ENCODE results near the gene MBNL2. TPM values are rescaled to one million over a fixed set of nuclear protein-coding genes. Genes with fewer than 3 reads are reported as not detected.
A peak's percentile ranks its signal among the peaks of the same experiment; 100 is the strongest.

Gene MBNL2
- total and polyA plus RNA-seq, 2 experiments from 2014 or later = 0.55 to 3.2 TPM

- Mint-ChIP-seq H3K27ac (no peak overlapping the region), H3K9me3 (no peaks in the 10 kb centered on the region), H3K27me3 (ENCODE audit: insufficient read depth, low read depth, poor library complexity) (peaks cover 2% of the 10 kb centered on the region), H3K36me3 (ENCODE audit: low read depth) (no peaks in the 10 kb centered on the region), H3K4me3 (no peak overlapping the region), H3K4me1 (no peaks in the 10 kb centered on the region)
- H3F3A ChIP-seq (replicated peaks; ENCODE audit: low read depth) = no peaks in the 10 kb centered on the region
- H2AFZ ChIP-seq = 0 out of 2 replicates have a peak overlapping the region, but pooled peaks have one; percentile 5
- H3K27ac ChIP-seq (ENCODE audit: low read depth) = no peak overlapping the region
- H3K4me3 ChIP-seq = no peak overlapping the region
- no peaks in the 10 kb centered on the region for H4K20me1 ChIP-seq (replicated peaks; ENCODE audit: insufficient read depth)
- no peaks in the 10 kb centered on the region for H3K36me3 ChIP-seq (ENCODE audit: insufficient read depth)
- DNase-seq (ENCODE audit: low spot score) = no peak
- no peaks in the 10 kb centered on the region for H3K79me2 ChIP-seq (replicated peaks; ENCODE audit: insufficient read depth)
- ATAC-seq = no peak
- TF ChIP-seq EZH2phosphoT487 (IDR thresholded peaks at IDR 0.05; ENCODE audit: unreplicated experiment) (no peak), EZH2 (IDR thresholded peaks at IDR 0.05; ENCODE audit: low read depth, unreplicated experiment) (no peak), CTCF (conservative IDR thresholded peaks at IDR 0.05; ENCODE audit: low read depth in 2 of 2) (no peak), CREB1 (CRISPR knock-in tag; IDR thresholded peaks at IDR 0.05; ENCODE audit: low read depth) (no peak), NANOG (IDR thresholded peaks at IDR 0.05; ENCODE audit: borderline replicate concordance) (no peak), JUNB (IDR thresholded peaks at IDR 0.05; ENCODE audit: unreplicated experiment) (no peak), ZNF114 (CRISPR knock-in tag; IDR thresholded peaks at IDR 0.05) (no peak), STAT1 (IDR thresholded peaks at IDR 0.05; ENCODE audit: unreplicated experiment) (no peak), POLR2AphosphoS5 (IDR thresholded peaks at IDR 0.05; ENCODE audit: low read depth) (no peak), REST (IDR thresholded peaks at IDR 0.05; ENCODE audit: unreplicated experiment) (no peak)
- no peaks in the 10 kb centered on the region for H3K27me3 ChIP-seq (ENCODE audit: insufficient read depth)
- no peaks in the 10 kb centered on the region for H3K4me1 ChIP-seq (ENCODE audit: insufficient read depth)
- 0 out of 2 replicates have a peak, but pooled peaks cover under 1% of the 10 kb centered on the region for H3K9me2 ChIP-seq (ENCODE audit: insufficient read depth)
- no peak overlapping the region for H3K4me2 ChIP-seq
These were observed 36.8 kb upstream of the MBNL2 start for GRCh38 chr13:97185291-97185690.

- H3K27ac ChIP-seq (ENCODE audit: low read depth) = no peak overlapping the region
- H3K79me2 ChIP-seq (replicated peaks; ENCODE audit: insufficient read depth) = no peaks in the 10 kb centered on the region
- H3K36me3 ChIP-seq (ENCODE audit: insufficient read depth) = no peaks in the 10 kb centered on the region
- peaks cover 2% of the 10 kb centered on the region for H3K27me3 Mint-ChIP-seq (ENCODE audit: insufficient read depth, low read depth, poor library complexity)
- H3K36me3 Mint-ChIP-seq (ENCODE audit: low read depth) = no peaks in the 10 kb centered on the region
- ATAC-seq (no peak), DNase-seq (ENCODE audit: low spot score) (no peak)
- no peaks in the 10 kb centered on the region for H3K9me2 ChIP-seq (ENCODE audit: insufficient read depth)
- no peaks in the 10 kb centered on the region for H3K4me1 Mint-ChIP-seq
- H3K9me3 Mint-ChIP-seq = no peaks in the 10 kb centered on the region
- H3K27me3 ChIP-seq (ENCODE audit: insufficient read depth) = no peaks in the 10 kb centered on the region
- H2AFZ ChIP-seq = 0 out of 2 replicates have a peak overlapping the region, but pooled peaks have one; percentile 5
- no peaks in the 10 kb centered on the region for H4K20me1 ChIP-seq (replicated peaks; ENCODE audit: insufficient read depth)
- H3K4me3 Mint-ChIP-seq = no peak overlapping the region
- no peaks in the 10 kb centered on the region for H3F3A ChIP-seq (replicated peaks; ENCODE audit: low read depth)
- H3K27ac Mint-ChIP-seq = no peak overlapping the region
- H3K4me3 ChIP-seq = no peak overlapping the region
- no peak overlapping the region for H3K4me2 ChIP-seq
- no peaks in the 10 kb centered on the region for H3K4me1 ChIP-seq (ENCODE audit: insufficient read depth)
- TF ChIP-seq EZH2phosphoT487 (IDR thresholded peaks at IDR 0.05; ENCODE audit: unreplicated experiment) (no peak), REST (IDR thresholded peaks at IDR 0.05; ENCODE audit: unreplicated experiment) (no peak), ZNF331 (CRISPR knock-in tag; IDR thresholded peaks at IDR 0.05; ENCODE audit: low read depth) (no peak), CTCF (conservative IDR thresholded peaks at IDR 0.05; ENCODE audit: low read depth in 2 of 2) (no peak), CREB1 (CRISPR knock-in tag; IDR thresholded peaks at IDR 0.05; ENCODE audit: low read depth) (no peak), ZNF114 (CRISPR knock-in tag; IDR thresholded peaks at IDR 0.05) (no peak), ETS1 (IDR thresholded peaks at IDR 0.05) (no peak), EZH2 (IDR thresholded peaks at IDR 0.05; ENCODE audit: low read depth, unreplicated experiment) (no peak)
These were observed 36.4 kb upstream of the MBNL2 start for GRCh38 chr13:97185751-97186150.
